Activated naive CD8-positive, alpha-beta T cell (primary cell): ENCODE measurements around the gene STXBP6.

ENCODE experiments used
- H3K27ac Mint-ChIP-seq: one replicate; pipeline ENCODE4 v1.8.0; 2021; ENCODE audit warnings: mixed read lengths
- H3K27me3 Mint-ChIP-seq: one replicate; pipeline ENCODE4 v1.8.0; 2021; ENCODE audit warnings: mixed read lengths
- H3K36me3 Mint-ChIP-seq: one replicate; pipeline ENCODE4 v1.8.0; 2021; ENCODE audit warnings: mixed read lengths
- H3K4me1 Mint-ChIP-seq: one replicate; pipeline ENCODE4 v1.8.0; 2021; ENCODE audit warnings: low read depth, mixed read lengths
- H3K4me3 Mint-ChIP-seq: one replicate; pipeline ENCODE4 v1.8.0; 2021; ENCODE audit warnings: mild to moderate bottlenecking, mixed read lengths
- H3K9me3 Mint-ChIP-seq: one replicate; pipeline ENCODE4 v1.8.0; 2021; ENCODE audit warnings: low read depth, mixed read lengths

The STXBP6 gene

DNA sequence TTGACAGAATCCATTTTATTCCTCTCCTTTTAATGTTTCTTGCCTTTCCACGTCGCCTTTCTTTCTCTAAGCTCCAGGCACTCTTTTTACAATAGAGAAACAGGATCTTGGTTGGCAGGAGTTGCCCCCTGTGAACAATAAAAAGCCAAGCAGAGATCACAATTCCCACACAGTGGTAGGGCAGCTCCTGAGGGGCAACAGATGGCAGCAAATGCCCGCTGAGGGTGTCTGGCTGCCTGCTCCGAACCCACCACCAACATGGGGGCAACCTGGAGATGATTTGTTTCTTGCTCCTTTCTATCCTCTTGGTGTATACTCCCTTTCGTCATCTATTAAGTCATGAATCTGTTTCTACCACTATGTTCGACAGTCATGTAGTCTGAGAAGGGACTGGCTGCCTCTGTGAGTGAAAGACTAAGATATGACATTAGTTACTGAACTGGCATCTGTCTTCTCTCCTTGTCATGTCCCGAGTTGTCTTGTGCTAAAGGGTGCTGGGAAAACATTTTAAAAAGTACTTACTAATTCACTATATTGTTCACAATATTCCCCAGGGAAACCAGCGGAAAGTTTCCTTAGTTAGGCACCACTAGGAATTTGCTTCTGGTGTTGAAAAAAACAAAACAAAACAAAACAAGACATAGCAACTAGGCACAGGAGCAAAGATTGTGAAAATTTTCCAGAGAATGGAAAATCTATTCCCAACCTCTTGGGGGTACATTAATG, 170.1 kb downstream of the STXBP6 start:
- peaks cover 8% of the 10 kb centered on the region for H3K27me3 Mint-ChIP-seq
- no peak overlapping the region for H3K4me3 Mint-ChIP-seq
- H3K9me3 Mint-ChIP-seq = no peaks in the 10 kb centered on the region
- no peaks in the 10 kb centered on the region for H3K4me1 Mint-ChIP-seq
- no peaks in the 10 kb centered on the region for H3K36me3 Mint-ChIP-seq
- no peak overlapping the region for H3K27ac Mint-ChIP-seq

DNA sequence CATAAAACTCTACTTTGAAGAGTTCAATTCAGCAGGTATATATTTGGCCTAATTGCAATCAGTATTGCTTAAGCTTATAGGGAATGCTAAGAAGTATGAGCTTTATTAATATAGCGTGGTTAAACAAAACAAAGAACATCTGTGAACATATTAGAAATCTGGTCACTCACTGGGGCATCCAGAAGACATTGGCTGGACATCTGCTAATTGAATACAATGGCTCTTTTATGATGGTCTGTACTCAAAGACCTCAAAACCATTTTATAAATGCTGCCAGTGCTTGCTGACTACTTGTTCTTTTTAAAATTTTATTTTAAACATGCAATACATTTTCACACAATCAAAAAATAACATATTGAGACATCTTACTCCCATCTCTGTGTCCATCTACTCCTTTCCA, 173.0 kb downstream of the STXBP6 start:
- H3K27me3 Mint-ChIP-seq = peaks cover 12% of the 10 kb centered on the region

DNA sequence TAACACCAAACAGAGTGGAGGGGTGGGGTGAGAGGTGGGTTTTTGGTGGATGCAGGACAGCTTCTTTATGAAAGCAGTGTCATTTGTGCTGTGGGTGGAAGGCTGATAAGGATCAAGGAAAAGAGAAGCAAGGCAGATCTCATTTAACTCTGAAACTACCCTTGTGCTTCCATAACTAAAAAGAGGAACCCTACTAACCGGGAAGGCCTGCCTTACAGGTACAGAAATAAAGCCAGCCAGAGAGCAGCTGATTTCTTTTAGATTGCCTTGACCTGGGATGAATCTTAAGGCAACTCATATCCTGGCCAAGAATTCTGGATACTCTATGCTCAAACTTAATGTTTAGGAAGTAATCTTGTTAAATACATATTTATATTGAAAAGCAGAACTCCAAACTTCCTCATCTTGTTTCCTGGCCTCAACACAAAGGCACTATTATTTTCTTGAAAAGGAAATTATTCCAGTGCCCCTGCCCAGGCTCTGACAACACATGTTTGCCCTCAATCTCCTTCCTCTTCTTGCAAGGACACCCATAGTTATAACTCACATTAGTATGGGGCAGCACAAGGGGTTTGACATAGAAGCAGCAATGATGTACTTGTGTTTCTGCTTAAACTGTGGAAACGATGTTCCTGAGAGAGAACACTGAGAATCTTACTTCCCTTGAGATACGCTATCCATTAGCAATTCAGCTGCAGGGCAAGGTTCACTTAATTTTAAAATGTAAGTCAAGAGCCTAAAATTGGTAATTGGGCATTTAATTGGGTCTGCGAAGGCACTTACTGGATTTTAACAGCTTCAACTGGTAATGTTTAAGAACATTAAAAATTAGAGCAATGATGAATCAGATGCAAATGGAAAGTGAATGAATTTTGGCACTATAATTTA, 173.7 kb downstream of the STXBP6 start:
- no peak overlapping the region for H3K4me3 Mint-ChIP-seq
- H3K4me1 Mint-ChIP-seq = no peaks in the 10 kb centered on the region
- no peaks in the 10 kb centered on the region for H3K9me3 Mint-ChIP-seq
- H3K27ac Mint-ChIP-seq = no peak overlapping the region
- H3K36me3 Mint-ChIP-seq = no peaks in the 10 kb centered on the region
- H3K27me3 Mint-ChIP-seq = peaks cover 13% of the 10 kb centered on the region

More for the DNA sequence above, 173.0 kb downstream of the STXBP6 start:
- Mint-ChIP-seq H3K4me3 (no peak overlapping the region), H3K36me3 (no peaks in the 10 kb centered on the region), H3K27ac (no peak overlapping the region), H3K9me3 (no peaks in the 10 kb centered on the region), H3K4me1 (no peaks in the 10 kb centered on the region)

DNA sequence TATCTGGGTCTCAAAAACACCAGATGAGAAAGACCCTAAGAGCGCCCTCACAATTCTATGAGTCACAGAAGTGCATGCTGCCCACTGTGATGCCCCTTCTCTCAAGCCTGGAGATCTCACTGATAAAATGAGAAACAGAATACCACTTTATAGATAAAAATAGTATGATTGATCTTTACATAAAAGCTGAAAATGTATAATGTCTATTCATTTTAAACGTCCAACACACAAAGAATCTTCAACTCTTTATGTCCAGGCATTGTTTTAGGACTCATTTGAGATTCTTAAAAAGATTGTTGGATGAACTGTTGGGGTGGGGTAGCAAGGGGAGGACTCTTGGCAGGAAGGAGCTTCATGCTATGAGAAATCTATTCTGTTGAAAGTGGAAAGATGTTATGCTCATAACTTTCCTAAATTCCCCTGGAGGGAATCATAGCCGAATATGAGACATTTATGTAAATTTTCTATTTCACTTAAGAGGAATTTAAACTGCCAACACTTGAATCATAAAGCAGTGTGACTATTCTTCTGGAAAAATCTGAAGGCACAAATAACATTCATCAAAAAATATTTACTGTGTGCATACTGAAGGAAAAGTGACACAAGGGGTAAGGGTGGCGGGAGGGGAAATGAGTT, 174.6 kb downstream of the STXBP6 start:
- H3K9me3 Mint-ChIP-seq = no peaks in the 10 kb centered on the region
- no peak overlapping the region for H3K4me3 Mint-ChIP-seq
- H3K27me3 Mint-ChIP-seq = peaks cover 13% of the 10 kb centered on the region
- no peaks in the 10 kb centered on the region for H3K36me3 Mint-ChIP-seq
- no peak overlapping the region for H3K27ac Mint-ChIP-seq
- H3K4me1 Mint-ChIP-seq = no peaks in the 10 kb centered on the region

DNA sequence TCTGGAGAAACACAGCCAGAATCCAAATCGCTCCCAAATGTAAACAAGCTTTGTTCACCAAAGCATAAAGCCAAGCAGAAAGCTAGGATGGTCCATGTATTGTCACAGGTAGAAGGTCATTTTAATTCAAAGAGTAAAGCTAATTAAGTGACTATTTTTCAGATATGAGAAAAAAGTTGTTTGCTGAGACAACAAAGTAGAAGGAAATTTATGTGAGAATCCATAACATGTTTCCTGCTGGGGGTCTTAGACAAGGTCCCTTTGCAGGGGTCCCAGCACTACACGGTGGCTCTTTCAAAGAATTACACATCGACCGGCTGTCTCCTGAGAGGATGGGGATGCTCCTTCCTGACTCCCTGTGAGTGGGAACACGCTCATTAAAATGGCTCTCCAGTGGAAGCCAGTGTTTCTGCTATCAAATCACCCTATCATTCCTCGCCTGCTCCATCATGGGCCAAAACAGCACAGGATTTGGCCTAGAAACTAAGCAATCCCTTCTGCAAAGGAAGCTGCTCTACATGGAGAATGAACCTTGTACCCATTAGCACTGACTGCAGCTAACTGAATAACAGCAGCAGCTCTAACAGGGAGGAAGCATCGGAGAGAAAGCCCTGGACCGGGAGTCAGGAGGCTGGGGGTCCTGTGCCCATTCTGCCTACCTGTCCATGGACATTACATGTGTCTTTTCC, 175.3 kb downstream of the STXBP6 start:
- peaks cover 13% of the 10 kb centered on the region for H3K27me3 Mint-ChIP-seq
- H3K4me3 Mint-ChIP-seq = no peak overlapping the region
- H3K27ac Mint-ChIP-seq = no peak overlapping the region
- no peaks in the 10 kb centered on the region for H3K4me1 Mint-ChIP-seq
- H3K36me3 Mint-ChIP-seq = no peaks in the 10 kb centered on the region
- H3K9me3 Mint-ChIP-seq = no peaks in the 10 kb centered on the region

DNA sequence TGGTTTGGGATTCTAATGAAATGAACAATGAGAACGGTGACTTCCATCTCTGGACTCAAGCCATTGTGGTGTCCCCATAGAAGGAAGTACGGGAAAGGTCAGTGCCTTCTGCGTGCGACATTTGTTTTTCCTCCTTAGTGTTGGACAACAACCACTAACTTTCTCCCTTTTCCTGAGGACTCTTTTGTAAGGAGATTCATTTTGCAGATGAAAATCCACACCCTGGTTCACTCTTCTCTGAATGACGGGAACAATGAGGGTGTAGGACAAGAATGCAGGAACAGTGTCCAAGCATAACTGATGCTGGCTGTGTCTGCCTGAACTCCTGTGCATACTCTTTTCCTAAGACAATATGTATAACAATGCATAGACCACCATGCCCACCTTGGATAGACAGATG, 176.4 kb downstream of the STXBP6 start:
- no peak overlapping the region for H3K27ac Mint-ChIP-seq
- H3K4me1 Mint-ChIP-seq = no peaks in the 10 kb centered on the region
- no peaks in the 10 kb centered on the region for H3K36me3 Mint-ChIP-seq
- peaks cover 10% of the 10 kb centered on the region for H3K27me3 Mint-ChIP-seq
- H3K4me3 Mint-ChIP-seq = no peak overlapping the region
- no peaks in the 10 kb centered on the region for H3K9me3 Mint-ChIP-seq

DNA sequence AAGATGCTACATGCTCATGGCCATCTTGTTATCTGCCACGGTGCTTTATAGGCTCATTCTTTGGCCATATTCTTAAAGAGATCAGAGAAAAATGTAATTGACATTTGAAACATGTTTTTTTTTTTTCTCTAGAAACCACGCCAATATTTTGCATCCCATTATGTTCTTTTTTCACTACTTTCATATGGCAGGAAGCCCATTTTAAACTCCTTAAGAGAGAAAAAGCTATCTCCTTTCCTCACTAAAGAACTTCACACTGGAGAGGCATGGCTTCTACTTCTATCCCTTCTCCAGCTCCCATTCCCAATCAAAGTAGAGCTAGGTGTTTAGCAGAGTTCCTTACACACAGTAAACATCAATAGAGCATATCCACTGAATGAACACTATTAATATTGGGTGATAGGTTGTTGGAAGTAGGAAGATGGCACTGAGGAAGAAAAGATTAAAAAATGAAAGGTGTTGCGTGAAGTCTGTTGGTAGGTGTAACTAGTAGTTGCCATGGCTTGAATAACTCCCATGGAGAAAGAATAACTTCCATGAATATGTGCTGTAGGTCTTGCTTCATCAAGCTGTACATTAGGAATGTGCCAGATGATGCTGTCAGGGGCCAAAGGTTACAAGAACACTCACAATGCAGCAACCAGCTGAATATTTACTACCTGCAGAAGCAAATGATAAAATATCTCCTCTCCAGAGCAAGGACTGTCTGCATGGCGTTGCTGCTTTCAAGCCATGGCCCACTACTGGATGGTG, 178.8 kb downstream of the STXBP6 start:
- H3K4me3 Mint-ChIP-seq = no peak overlapping the region
- H3K36me3 Mint-ChIP-seq = no peaks in the 10 kb centered on the region
- H3K4me1 Mint-ChIP-seq = no peaks in the 10 kb centered on the region
- no peaks in the 10 kb centered on the region for H3K9me3 Mint-ChIP-seq
- H3K27me3 Mint-ChIP-seq = peaks cover 8% of the 10 kb centered on the region
- H3K27ac Mint-ChIP-seq = no peak overlapping the region

DNA sequence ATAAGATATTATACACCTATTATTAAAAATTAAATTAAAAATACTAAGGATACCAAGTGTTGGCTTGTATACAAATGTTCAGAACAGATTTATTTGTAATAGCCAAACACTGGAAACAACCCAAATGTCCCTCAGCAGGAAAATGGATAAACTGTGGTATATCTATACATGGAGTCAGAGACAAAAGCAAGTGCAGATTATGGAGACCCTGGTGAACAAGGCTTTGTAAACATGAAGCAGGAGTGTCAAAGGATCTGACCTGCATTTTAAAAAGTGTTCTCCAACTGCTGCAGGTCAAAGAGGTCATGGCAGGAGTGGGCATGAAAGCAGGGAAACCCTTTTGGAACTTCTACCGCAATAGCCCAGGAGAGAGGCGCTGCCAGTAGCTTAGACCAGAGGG, 181.6 kb downstream of the STXBP6 start:
- Mint-ChIP-seq H3K27me3 (peaks cover 5% of the 10 kb centered on the region), H3K4me3 (no peak overlapping the region), H3K27ac (no peak overlapping the region), H3K9me3 (no peaks in the 10 kb centered on the region), H3K4me1 (no peaks in the 10 kb centered on the region), H3K36me3 (no peaks in the 10 kb centered on the region)

DNA sequence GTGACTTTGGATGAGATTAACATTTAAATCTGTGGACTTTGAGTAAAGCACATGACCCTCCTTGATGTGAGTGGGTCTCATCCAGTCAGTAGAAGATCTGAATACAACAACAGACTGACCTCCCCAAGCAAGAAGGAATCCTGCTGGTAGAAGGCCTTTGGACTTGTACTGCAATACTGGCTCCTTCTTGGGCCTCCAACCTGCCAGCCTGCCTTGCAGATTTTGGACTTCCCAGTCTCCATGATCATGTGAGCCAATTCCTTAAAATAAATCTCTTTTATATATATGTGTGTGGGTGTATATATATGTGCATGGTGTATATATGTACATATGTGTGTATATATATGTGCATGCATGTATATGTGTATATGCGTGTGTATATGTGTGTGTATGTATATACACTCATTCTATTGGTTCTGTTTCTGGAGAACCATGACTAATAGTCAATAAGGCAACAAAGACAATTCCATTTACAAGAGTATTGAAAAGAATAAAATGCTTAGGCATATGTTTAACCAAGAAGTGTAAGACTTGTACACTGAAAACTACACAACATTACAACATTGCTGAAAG, 183.8 kb downstream of the STXBP6 start:
- no peaks in the 10 kb centered on the region for H3K27me3 Mint-ChIP-seq
- no peaks in the 10 kb centered on the region for H3K4me1 Mint-ChIP-seq
- no peaks in the 10 kb centered on the region for H3K9me3 Mint-ChIP-seq
- no peak overlapping the region for H3K4me3 Mint-ChIP-seq
- no peaks in the 10 kb centered on the region for H3K36me3 Mint-ChIP-seq
- H3K27ac Mint-ChIP-seq = no peak overlapping the region

DNA sequence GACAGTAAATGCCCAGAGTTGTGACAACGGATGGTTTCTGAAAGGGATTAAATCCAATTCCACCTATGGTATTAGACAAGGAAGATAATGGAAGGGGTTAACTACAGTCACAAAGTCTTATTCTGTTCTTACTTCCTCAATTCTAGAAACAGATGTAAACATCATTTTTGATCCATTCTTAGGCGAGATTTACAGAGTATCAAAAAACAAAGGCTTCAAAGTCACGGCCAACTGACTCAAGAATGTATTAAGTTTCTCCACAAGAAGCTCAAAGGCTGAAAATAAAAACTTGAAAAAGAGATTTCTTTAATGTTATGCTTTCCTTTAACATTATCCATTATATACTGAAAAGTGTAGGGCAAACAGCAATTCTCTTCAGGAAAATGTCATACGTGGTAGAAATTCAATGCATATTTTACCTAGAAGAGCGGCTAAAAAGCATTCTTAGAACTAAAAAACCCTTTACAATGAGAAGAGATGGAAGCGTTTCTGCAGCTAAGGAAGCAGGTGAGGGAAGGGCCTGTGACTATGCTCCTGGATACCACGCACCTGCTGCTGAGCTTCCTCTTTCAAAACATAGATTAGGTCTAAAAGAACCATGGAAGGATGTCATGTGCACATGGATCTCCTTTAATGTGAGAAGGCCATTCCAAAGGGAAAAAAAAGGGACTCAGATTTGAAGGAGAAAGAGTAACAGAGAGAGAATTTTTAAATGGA, 185.8 kb downstream of the STXBP6 start:
- H3K27me3 Mint-ChIP-seq = peaks cover 3% of the 10 kb centered on the region
- H3K36me3 Mint-ChIP-seq = no peaks in the 10 kb centered on the region
- H3K4me3 Mint-ChIP-seq = no peak overlapping the region
- no peaks in the 10 kb centered on the region for H3K4me1 Mint-ChIP-seq
- H3K27ac Mint-ChIP-seq = no peak overlapping the region
- no peaks in the 10 kb centered on the region for H3K9me3 Mint-ChIP-seq

DNA sequence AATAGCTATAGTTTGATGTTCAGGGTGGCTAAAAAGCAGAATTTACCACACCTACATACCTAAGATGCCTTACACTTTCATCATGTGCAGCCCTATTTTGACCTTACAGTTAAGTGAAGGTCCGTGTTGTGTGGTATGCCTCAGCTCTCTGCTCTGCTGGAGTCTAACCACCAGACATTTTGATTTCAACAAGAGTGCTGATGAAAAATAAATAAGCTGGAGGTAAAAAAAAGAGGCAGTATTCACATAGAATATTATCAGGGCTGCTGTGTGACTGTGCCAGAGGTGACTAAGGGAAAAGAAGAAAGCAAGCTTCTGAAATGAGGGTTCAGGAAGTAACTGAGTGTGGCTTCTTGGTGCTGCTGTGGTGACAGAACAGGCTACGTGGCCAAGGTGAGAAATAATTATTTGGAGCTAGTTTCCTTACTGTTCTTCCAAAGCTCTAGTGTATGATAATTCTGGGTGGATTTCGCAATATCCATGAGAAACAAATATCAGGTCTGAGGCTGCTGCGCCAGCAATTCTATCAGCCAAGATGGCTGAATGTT, 188.8 kb downstream of the STXBP6 start:
- Mint-ChIP-seq H3K4me1 (no peaks in the 10 kb centered on the region), H3K4me3 (no peak overlapping the region), H3K27me3 (peaks cover 7% of the 10 kb centered on the region), H3K36me3 (no peaks in the 10 kb centered on the region), H3K27ac (no peak overlapping the region), H3K9me3 (no peaks in the 10 kb centered on the region)

DNA sequence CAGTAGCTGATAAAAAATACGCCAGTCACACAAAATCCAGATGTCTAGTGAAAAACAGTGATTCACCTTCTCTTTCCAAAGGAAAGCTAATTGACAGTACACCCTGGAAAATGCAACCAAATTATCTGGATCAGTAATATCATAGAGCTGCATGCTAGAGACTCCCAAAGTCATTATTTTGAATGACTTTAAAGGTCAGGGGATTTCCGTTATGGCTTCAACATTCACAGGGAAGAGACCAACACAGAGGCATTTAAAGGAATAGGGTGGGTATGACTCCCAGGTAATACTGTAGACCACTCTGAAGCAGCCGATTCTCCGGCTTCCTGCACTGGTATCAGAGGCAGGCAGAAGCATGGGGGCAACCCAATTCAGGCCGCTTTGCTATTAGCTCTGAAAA, 190.4 kb downstream of the STXBP6 start:
- H3K36me3 Mint-ChIP-seq = no peaks in the 10 kb centered on the region
- no peak overlapping the region for H3K27ac Mint-ChIP-seq
- no peak overlapping the region for H3K4me3 Mint-ChIP-seq
- peaks cover 10% of the 10 kb centered on the region for H3K27me3 Mint-ChIP-seq
- H3K9me3 Mint-ChIP-seq = no peaks in the 10 kb centered on the region
- H3K4me1 Mint-ChIP-seq = no peaks in the 10 kb centered on the region

DNA sequence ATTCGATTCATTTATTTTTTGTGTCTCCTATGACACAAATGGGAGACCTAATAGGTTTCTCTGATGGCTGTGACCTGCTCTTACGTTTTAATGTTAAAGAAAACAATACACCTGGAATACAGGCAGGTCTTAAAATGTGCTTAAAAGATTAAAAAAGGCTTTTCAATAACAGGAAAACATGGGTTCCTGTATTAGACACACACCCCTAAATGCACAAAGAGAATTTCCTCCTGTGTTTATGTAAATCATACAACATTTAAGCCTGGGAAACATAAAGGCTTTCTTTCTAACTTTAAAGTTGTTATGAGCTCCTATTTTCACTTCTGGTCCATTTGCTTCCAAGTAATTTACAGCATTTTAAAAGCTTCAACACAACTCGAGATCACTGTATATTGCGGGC, 191.3 kb downstream of the STXBP6 start:
- H3K27me3 Mint-ChIP-seq = peaks cover 13% of the 10 kb centered on the region
- H3K36me3 Mint-ChIP-seq = no peaks in the 10 kb centered on the region
- no peak overlapping the region for H3K27ac Mint-ChIP-seq
- H3K4me3 Mint-ChIP-seq = no peak overlapping the region
- H3K9me3 Mint-ChIP-seq = no peaks in the 10 kb centered on the region
- no peaks in the 10 kb centered on the region for H3K4me1 Mint-ChIP-seq
